Measurements from ENCODE around the gene PARD6G. TPM values are rescaled to one million over a fixed set of nuclear protein-coding genes. Genes with fewer than 3 reads are reported as not detected.

Gene PARD6G
- total RNA-seq, 1 donor from 2014 or later = 29.6 TPM

GRCh38 chr18:80202264-80202998, 44.9 kb downstream of the PARD6G start:
- Mint-ChIP-seq H3K27me3 (ENCODE audit: low read depth, unreplicated experiment) (no peaks in the 10 kb centered on the region), H3K4me3 (ENCODE audit: unreplicated experiment) (no peak overlapping the region), H3K4me1 (ENCODE audit: low read depth, unreplicated experiment) (peaks cover 21% of the 10 kb centered on the region), H3K27ac (ENCODE audit: unreplicated experiment) (no peak overlapping the region), H3K36me3 (ENCODE audit: low read depth, unreplicated experiment) (peaks cover 5% of the 10 kb centered on the region), H3K9me3 (ENCODE audit: unreplicated experiment) (no peaks in the 10 kb centered on the region)
- H3K4me2 ChIP-seq (ENCODE audit: low read length) = peak overlapping the region; percentile 27
- no peak overlapping the region for H3K27ac ChIP-seq (ENCODE audit: low read depth, low read length)
- TF ChIP-seq CTCF (IDR thresholded peaks at IDR 0.05; ENCODE audit: insufficient read depth, low read depth, low read length) (no peak), EZH2 (IDR thresholded peaks at IDR 0.05; ENCODE audit: insufficient read depth, low read length) (no peak)
- no peaks in the 10 kb centered on the region for H3K9me3 ChIP-seq (ENCODE audit: insufficient read depth, low read depth, low read length)
- H3K36me3 ChIP-seq (ENCODE audit: insufficient read depth, low read length) = no peaks in the 10 kb centered on the region
- no peaks in the 10 kb centered on the region for H3K27me3 ChIP-seq (ENCODE audit: insufficient read depth, low read length)
- no peak overlapping the region for H3K9ac ChIP-seq (ENCODE audit: low read length)
- FAIRE-seq (no peak), DNase-seq (ENCODE audit: low read depth) (no peak)
- no peaks in the 10 kb centered on the region for H3K79me2 ChIP-seq (ENCODE audit: insufficient read depth, low read length)
- no peak overlapping the region for H2AFZ ChIP-seq (ENCODE audit: low read depth, low read length)
- H3K4me1 ChIP-seq (ENCODE audit: insufficient read depth, low read length) = peaks cover 21% of the 10 kb centered on the region
- H4K20me1 ChIP-seq (ENCODE audit: insufficient read depth, low read length) = peaks cover 33% of the 10 kb centered on the region
- H3K4me3 ChIP-seq (ENCODE audit: insufficient read depth, low read depth, low read length) = no peak overlapping the region

GRCh38 chr18:80201739-80202138, 45.6 kb downstream of the PARD6G start:
- Histone ChIP-seq H3K79me2 (ENCODE audit: insufficient read depth, low read length) (no peaks in the 10 kb centered on the region), H3K9ac (ENCODE audit: low read length) (no peak overlapping the region), H3K27me3 (ENCODE audit: insufficient read depth, low read length) (no peaks in the 10 kb centered on the region), H3K4me3 (ENCODE audit: insufficient read depth, low read depth, low read length) (no peak overlapping the region), H3K27ac (ENCODE audit: low read depth, low read length) (no peak overlapping the region), H3K4me1 (ENCODE audit: insufficient read depth, low read length) (peaks cover 28% of the 10 kb centered on the region), H3K9me3 (ENCODE audit: insufficient read depth, low read depth, low read length) (no peaks in the 10 kb centered on the region), H3K4me2 (ENCODE audit: low read length) (peak overlapping the region; percentile 25), H2AFZ (ENCODE audit: low read depth, low read length) (no peak overlapping the region), H3K36me3 (ENCODE audit: insufficient read depth, low read length) (no peaks in the 10 kb centered on the region), H4K20me1 (ENCODE audit: insufficient read depth, low read length) (peaks cover 33% of the 10 kb centered on the region)
- Mint-ChIP-seq H3K4me3 (ENCODE audit: unreplicated experiment) (no peak overlapping the region), H3K27me3 (ENCODE audit: low read depth, unreplicated experiment) (no peaks in the 10 kb centered on the region), H3K4me1 (ENCODE audit: low read depth, unreplicated experiment) (peaks cover 28% of the 10 kb centered on the region), H3K27ac (ENCODE audit: unreplicated experiment) (no peak overlapping the region), H3K36me3 (ENCODE audit: low read depth, unreplicated experiment) (peaks cover 5% of the 10 kb centered on the region), H3K9me3 (ENCODE audit: unreplicated experiment) (no peaks in the 10 kb centered on the region)
- TF ChIP-seq EZH2 (IDR thresholded peaks at IDR 0.05; ENCODE audit: insufficient read depth, low read length) (no peak), CTCF (IDR thresholded peaks at IDR 0.05; ENCODE audit: insufficient read depth, low read depth, low read length) (no peak)
- DNase-seq (ENCODE audit: low read depth) = no peak
- no peak for FAIRE-seq

All from astrocyte (in vitro differentiated cells and primary cell).